Measurements from ENCODE around the gene LITAFD.
"Not testable (repeated sequence)": the region's sequence is repeated elsewhere in the genome, so short reads cannot be mapped to it uniquely, and the experiment has no call there.

LITAFD gene

GRCh38 chr16:8872967-8873865 is 8.9 kb upstream of the LITAFD start:
- no peak for DNase-seq

GRCh38 chr16:8873866-8874195 is 8.3 kb upstream of the LITAFD start:
- not testable (repeated sequence) for DNase-seq

- DNase-seq: no peak
Measured at GRCh38 chr16:8874388-8874787, 7.8 kb upstream of the LITAFD start.

- DNase-seq: not testable (repeated sequence)
Measured at GRCh38 chr16:8875317-8875716, 6.8 kb upstream of the LITAFD start.

GRCh38 chr16:8877894-8878522 is 4.1 kb upstream of the LITAFD start:
- no peak for DNase-seq

- DNase-seq: no peak
Measured at GRCh38 chr16:8878523-8878911, 3.6 kb upstream of the LITAFD start.

GRCh38 chr16:8880839-8881510 is 1.2 kb upstream of the LITAFD start:
- no peak for DNase-seq

GRCh38 chr16:8882725-8883377 is 700 bp downstream of the LITAFD start:
- no peak for DNase-seq

- DNase-seq: no peak
Measured at GRCh38 chr16:8885674-8886592, 3.8 kb downstream of the LITAFD start.

- no peak for DNase-seq
Measured at GRCh38 chr16:8886593-8887430, 4.7 kb downstream of the LITAFD start.

- no peak for DNase-seq
Measured at GRCh38 chr16:8887431-8887765, 5.2 kb downstream of the LITAFD start.

- no peak for DNase-seq
Measured at GRCh38 chr16:8887952-8888560, 5.9 kb downstream of the LITAFD start.

- DNase-seq: no peak
Measured at GRCh38 chr16:8888951-8889892, 7.1 kb downstream of the LITAFD start.

GRCh38 chr16:8889893-8890548 is 7.9 kb downstream of the LITAFD start:
- DNase-seq: no peak

GRCh38 chr16:8890549-8890921 is 8.4 kb downstream of the LITAFD start:
- DNase-seq: no peak

- DNase-seq: no peak
Measured at GRCh38 chr16:8892101-8892575, 10.0 kb downstream of the LITAFD start.

GRCh38 chr16:8893426-8893825 is 11.3 kb downstream of the LITAFD start:
- DNase-seq: no peak

GRCh38 chr16:8893976-8894690 is 12.0 kb downstream of the LITAFD start:
- DNase-seq: no peak
